Measurements from ENCODE around the gene MITF. TPM values are rescaled to one million over a fixed set of nuclear protein-coding genes. Genes with fewer than 3 reads are reported as not detected.

MITF gene
- total RNA-seq, 1 donor from 2014 or later = 0.25 TPM

DNA sequence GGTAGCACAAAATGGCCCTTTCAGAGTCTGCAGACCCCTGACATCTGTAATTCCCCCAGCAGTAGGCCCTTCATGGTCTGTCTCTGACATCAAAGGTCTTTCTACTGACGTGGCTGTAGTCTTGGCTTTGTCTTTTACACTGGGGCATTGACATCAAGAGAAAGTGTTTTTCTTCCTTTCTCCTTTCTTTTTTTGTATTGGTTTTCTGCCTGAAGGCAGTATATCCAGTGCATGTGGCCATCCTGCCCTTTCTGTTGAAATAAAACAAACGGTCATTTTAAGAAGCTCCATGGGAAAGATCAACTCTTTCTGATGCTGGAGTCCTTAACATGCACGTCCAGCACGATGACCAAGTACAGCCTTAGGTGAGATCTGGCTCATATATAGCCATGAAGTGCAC is 153.4 kb downstream of the MITF start:
- Mint-ChIP-seq H3K4me3 (ENCODE audit: unreplicated experiment) (no peak overlapping the region), H3K4me1 (ENCODE audit: low read depth, unreplicated experiment) (no peaks in the 10 kb centered on the region), H3K27me3 (ENCODE audit: unreplicated experiment) (no peaks in the 10 kb centered on the region), H3K9me3 (ENCODE audit: unreplicated experiment) (no peaks in the 10 kb centered on the region), H3K36me3 (ENCODE audit: unreplicated experiment) (no peaks in the 10 kb centered on the region), H3K27ac (ENCODE audit: unreplicated experiment) (no peak overlapping the region)
- no peak for DNase-seq
- TF ChIP-seq, protein P1, sequence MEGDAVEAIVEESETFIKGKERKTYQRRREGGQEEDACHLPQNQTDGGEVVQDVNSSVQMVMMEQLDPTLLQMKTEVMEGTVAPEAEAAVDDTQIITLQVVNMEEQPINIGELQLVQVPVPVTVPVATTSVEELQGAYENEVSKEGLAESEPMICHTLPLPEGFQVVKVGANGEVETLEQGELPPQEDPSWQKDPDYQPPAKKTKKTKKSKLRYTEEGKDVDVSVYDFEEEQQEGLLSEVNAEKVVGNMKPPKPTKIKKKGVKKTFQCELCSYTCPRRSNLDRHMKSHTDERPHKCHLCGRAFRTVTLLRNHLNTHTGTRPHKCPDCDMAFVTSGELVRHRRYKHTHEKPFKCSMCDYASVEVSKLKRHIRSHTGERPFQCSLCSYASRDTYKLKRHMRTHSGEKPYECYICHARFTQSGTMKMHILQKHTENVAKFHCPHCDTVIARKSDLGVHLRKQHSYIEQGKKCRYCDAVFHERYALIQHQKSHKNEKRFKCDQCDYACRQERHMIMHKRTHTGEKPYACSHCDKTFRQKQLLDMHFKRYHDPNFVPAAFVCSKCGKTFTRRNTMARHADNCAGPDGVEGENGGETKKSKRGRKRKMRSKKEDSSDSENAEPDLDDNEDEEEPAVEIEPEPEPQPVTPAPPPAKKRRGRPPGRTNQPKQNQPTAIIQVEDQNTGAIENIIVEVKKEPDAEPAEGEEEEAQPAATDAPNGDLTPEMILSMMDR (IDR thresholded peaks at IDR 0.05; ENCODE audit: partially characterized antibody, unreplicated experiment) = no peak

DNA sequence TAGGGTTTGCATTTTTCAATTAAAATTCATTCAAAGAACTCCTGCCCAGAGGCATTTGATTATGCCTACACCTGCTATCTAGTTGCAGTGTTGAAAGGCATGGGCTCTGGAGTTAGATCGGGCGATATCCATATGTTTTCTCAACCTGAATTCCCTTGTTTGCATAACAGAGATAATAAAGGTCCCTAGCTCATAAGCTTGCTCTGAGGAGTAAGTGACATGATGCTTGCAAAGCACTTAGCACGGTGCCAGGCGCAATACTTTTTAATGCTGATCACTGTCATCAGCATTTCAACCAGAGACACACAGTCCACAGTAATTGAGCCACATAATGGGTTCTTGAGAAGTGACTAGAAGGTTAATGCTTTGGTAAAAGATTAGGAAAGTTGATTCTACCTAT is 154.0 kb downstream of the MITF start:
- DNase-seq = no peak
- no peaks in the 10 kb centered on the region for H3K9me3 Mint-ChIP-seq (ENCODE audit: unreplicated experiment)
- TF ChIP-seq, protein P1 (IDR thresholded peaks at IDR 0.05; ENCODE audit: partially characterized antibody, unreplicated experiment) = no peak
- H3K27me3 Mint-ChIP-seq (ENCODE audit: unreplicated experiment) = no peaks in the 10 kb centered on the region
- no peaks in the 10 kb centered on the region for H3K36me3 Mint-ChIP-seq (ENCODE audit: unreplicated experiment)
- H3K4me1 Mint-ChIP-seq (ENCODE audit: low read depth, unreplicated experiment) = no peaks in the 10 kb centered on the region
- H3K27ac Mint-ChIP-seq (ENCODE audit: unreplicated experiment) = no peak overlapping the region
- H3K4me3 Mint-ChIP-seq (ENCODE audit: unreplicated experiment) = no peak overlapping the region

GRCh38 chr3:69896095-69896494 is 156.8 kb downstream of the MITF start:
- Mint-ChIP-seq H3K27ac (ENCODE audit: unreplicated experiment) (no peak overlapping the region), H3K36me3 (ENCODE audit: unreplicated experiment) (no peaks in the 10 kb centered on the region), H3K27me3 (ENCODE audit: unreplicated experiment) (peaks cover 2% of the 10 kb centered on the region), H3K4me3 (ENCODE audit: unreplicated experiment) (no peak overlapping the region), H3K4me1 (ENCODE audit: low read depth, unreplicated experiment) (no peaks in the 10 kb centered on the region), H3K9me3 (ENCODE audit: unreplicated experiment) (no peaks in the 10 kb centered on the region)
- TF ChIP-seq, protein P1 (IDR thresholded peaks at IDR 0.05; ENCODE audit: partially characterized antibody, unreplicated experiment) = no peak
- DNase-seq = no peak

DNA sequence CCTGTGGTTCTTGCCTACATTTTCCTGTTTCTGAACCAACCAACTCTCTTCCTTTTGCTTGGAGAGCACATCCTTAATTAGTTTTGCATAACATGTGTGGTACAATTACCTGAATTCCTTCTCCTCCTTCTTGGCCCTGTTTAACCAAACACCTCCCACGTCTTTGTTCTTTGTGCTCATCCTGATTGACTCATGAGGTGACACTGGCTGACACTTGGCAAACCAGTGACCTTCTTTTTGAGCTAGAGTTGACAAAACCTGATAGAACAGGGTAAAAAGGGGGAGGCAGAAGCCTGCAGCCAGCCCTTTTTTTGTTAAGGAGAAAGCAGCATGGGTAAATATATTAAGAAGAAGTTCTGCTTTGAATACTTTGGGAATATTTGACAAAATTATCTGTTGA is 161.1 kb downstream of the MITF start:
- no peak for DNase-seq
- Mint-ChIP-seq H3K36me3 (ENCODE audit: unreplicated experiment) (no peaks in the 10 kb centered on the region), H3K4me3 (ENCODE audit: unreplicated experiment) (no peak overlapping the region), H3K27ac (ENCODE audit: unreplicated experiment) (no peak overlapping the region), H3K4me1 (ENCODE audit: low read depth, unreplicated experiment) (no peaks in the 10 kb centered on the region), H3K9me3 (ENCODE audit: unreplicated experiment) (no peaks in the 10 kb centered on the region), H3K27me3 (ENCODE audit: unreplicated experiment) (peaks cover 2% of the 10 kb centered on the region)
- TF ChIP-seq, protein P1 (IDR thresholded peaks at IDR 0.05; ENCODE audit: partially characterized antibody, unreplicated experiment) = no peak

GRCh38 chr3:69901802-69902201 is 162.5 kb downstream of the MITF start:
- no peak for DNase-seq
- no peak overlapping the region for H3K27ac Mint-ChIP-seq (ENCODE audit: unreplicated experiment)
- TF ChIP-seq, protein P1 (IDR thresholded peaks at IDR 0.05; ENCODE audit: partially characterized antibody, unreplicated experiment) = no peak
- peaks cover 2% of the 10 kb centered on the region for H3K27me3 Mint-ChIP-seq (ENCODE audit: unreplicated experiment)
- no peaks in the 10 kb centered on the region for H3K4me1 Mint-ChIP-seq (ENCODE audit: low read depth, unreplicated experiment)
- no peak overlapping the region for H3K4me3 Mint-ChIP-seq (ENCODE audit: unreplicated experiment)
- H3K9me3 Mint-ChIP-seq (ENCODE audit: unreplicated experiment) = no peaks in the 10 kb centered on the region
- H3K36me3 Mint-ChIP-seq (ENCODE audit: unreplicated experiment) = no peaks in the 10 kb centered on the region
